PFSK-1 (cell line): ENCODE data around the gene CRLF2.

Experiments used
- FOXP2 ChIP-seq: optimal IDR thresholded peaks from 2 replicates; pipeline ENCODE3; 2011; ENCODE audit warnings: borderline replicate concordance, control low read depth, inconsistent platforms; ENCODE audit not compliant: insufficient read depth; ENCODE audit errors: extremely low read length, extremely low read depth
- POLR2AphosphoS5 ChIP-seq: IDR thresholded peaks from 2 replicates; pipeline ENCODE4 v1.6.1; 2012; ENCODE audit warnings: low read depth, mild to moderate bottlenecking, control low read depth, low read length, moderate library complexity
- REST ChIP-seq, 2 experiments: IDR thresholded peaks; 2 replicates each; pipeline versions ENCODE4 v1.6.1 to v1.8.0; 2011 to 2012; ENCODE audit warnings: low read depth in 2 of 2, low read length in 2 of 2, control low read depth in 1 of 2, inconsistent platforms in 1 of 2, mild to moderate bottlenecking in 1 of 2, moderate library complexity in 1 of 2; ENCODE audit not compliant: insufficient read depth in 1 of 2
- SIN3A ChIP-seq: IDR thresholded peaks from 2 replicates; pipeline ENCODE4 v1.6.1; 2012; ENCODE audit warnings: mild to moderate bottlenecking, low read length, moderate library complexity, borderline replicate concordance; ENCODE audit not compliant: insufficient read depth
- TAF1 ChIP-seq: IDR thresholded peaks from 2 replicates; pipeline ENCODE4 v1.6.1; 2012; ENCODE audit warnings: low read length, control low read depth, borderline replicate concordance; ENCODE audit not compliant: insufficient read depth

The CRLF2 gene

GRCh38 chrX:1172496-1172895 is 40.0 kb downstream of the CRLF2 start:
- TF ChIP-seq REST (IDR thresholded peaks at IDR 0.05; ENCODE audit: insufficient read depth in 1 of 2, low read depth in 2 of 2, low read length in 2 of 2) (no peak), SIN3A (no peak), TAF1 (no peak), POLR2AphosphoS5 (no peak), FOXP2 (no peak)

- TF ChIP-seq FOXP2 (no peak), REST (IDR thresholded peaks at IDR 0.05; ENCODE audit: insufficient read depth in 1 of 2, low read depth in 2 of 2, low read length in 2 of 2) (no peak), SIN3A (no peak), POLR2AphosphoS5 (no peak), TAF1 (no peak)
These were observed 42.2 kb downstream of the CRLF2 start for GRCh38 chrX:1170243-1170642.

GRCh38 chrX:1169189-1169588 is 43.3 kb downstream of the CRLF2 start:
- TF ChIP-seq TAF1 (no peak), POLR2AphosphoS5 (no peak), REST (IDR thresholded peaks at IDR 0.05; ENCODE audit: insufficient read depth in 1 of 2, low read depth in 2 of 2, low read length in 2 of 2) (no peak), FOXP2 (no peak), SIN3A (no peak)

GRCh38 chrX:1167918-1168481 is 44.4 kb downstream of the CRLF2 start:
- no peak for TF ChIP-seq FOXP2
- no peak for TF ChIP-seq TAF1
- TF ChIP-seq SIN3A: no peak
- no peak for TF ChIP-seq POLR2AphosphoS5
- no peak for TF ChIP-seq REST (IDR thresholded peaks at IDR 0.05; ENCODE audit: insufficient read depth in 1 of 2, low read depth in 2 of 2, low read length in 2 of 2)
